Stimulated activated CD8-positive, alpha-beta memory T cell treated with anti-CD3 and anti-CD28 coated beads, Interleukin-2, amount 100 ng/mL, for 1 hour (primary cell): ENCODE data around the gene MUC2.

ENCODE experiments used
- DNase-seq, 2 donors: peaks; one replicate each; pipeline ENCODE4 v3.0.0-alpha.2; 2020; ENCODE audit warnings: low read depth in 2 of 2

MUC2 gene

DNA sequence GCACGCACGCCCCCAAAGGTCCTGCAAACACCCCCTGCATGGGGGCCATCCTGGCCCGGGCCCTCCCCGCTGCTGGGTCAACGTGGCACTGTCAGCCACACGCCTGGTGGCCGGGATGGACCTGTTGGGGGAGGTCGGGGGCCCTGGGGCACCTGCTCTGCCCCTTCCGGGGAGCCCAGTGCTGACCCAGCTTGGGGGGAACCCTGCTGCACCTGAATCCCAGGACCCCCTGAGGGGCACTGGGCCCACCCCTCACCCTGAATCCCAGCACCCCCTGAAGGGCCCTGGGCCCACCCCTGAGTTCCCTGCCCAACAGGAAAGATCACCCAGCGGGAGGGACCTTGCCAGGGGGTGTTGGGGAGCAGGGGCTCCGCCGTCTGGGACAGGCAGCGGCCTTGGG, 37.7 kb upstream of the MUC2 start:
- DNase-seq, result no peak

DNA sequence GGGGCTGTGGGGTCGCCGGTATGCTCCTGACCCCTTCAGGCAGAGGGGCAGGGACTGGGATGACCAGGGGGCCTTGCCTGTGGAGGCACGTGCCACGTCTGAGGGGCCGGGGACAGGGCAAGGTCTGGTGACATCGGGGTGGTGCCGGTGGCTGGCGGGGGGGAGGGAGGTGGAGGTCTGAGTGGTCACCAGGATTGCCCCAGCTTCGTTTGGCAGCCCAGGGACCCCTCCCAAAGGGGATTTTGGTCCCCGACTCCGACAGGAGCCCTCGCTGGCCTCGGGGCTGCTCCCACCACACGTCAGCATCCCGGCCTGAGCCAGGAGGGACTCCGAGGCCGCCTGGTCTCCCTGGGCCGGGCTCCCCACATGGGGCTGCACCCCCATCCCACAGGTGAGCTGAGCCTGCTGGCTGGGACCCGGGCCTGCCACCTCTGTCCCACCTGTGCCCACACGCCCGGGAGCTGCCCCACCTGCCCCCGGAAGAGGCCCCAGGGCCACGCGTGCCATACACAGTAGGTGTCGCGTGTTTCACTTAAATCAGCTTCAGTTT, 37.1 kb upstream of the MUC2 start:
- DNase-seq, result no peak

- no peak for DNase-seq
Measured at GRCh38 chr11:1038361-1038760, 36.3 kb upstream of the MUC2 start.

- no peak for DNase-seq
Measured at GRCh38 chr11:1038921-1039320, 35.8 kb upstream of the MUC2 start.

- no peak for DNase-seq
Measured at GRCh38 chr11:1039481-1040427, 34.9 kb upstream of the MUC2 start.

DNA sequence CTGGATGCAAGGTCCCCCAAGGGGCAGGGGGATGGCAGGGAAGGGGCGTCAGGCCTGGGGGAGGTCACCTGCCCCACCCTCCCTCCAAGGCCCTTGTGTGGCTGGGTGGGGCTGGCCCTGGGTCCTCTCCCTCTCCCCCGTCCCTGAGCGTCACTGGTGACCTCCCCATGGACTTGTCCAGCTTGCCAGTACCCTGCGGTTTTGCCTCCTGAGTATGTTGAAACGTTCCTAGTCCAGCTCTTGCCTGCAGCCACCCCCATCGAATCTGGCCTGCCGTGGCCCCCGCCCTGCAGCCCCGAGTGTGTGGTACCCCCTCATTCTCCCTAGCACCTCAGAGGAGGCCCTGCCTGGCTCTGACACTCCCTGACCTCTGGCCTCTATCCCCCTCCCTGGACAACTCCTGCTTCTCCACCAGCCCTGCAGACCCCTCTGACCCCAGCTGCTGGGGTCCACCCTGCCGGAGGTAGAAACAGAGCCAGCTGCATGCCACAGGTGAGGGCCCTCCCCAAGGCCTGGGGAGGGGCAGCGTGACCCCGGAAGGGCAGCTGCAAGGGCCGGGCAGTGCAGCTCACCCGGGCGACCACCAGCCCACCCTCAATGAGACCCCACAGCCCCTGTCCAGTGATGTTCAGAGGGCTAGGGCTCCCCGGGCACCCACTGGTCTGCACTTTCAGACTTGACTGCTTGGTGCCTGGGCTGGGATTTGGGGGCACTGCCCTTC, 34.1 kb upstream of the MUC2 start:
- DNase-seq, result no peak

- DNase-seq, result no peak
Measured at GRCh38 chr11:1041149-1041467, 33.6 kb upstream of the MUC2 start.

DNA sequence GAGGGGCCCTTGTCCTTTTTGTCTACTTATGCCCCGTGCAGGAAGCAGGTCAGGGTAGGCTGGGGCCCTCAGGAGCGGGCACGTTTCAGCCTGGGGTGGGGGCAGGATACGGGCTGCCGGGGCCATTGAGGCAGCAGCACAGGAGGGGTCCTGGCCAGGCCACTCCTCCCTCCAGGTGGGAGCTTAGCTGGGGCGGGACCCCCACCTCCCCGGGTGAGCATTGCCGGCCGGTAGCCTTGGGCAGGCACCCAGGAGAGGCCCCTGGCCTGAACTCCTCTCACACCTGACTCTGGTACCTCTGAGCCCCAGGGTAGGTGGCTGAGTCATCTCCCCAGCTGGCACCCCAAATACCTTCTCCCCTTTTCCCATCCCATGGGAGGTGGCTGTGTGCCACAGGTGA, 33.2 kb upstream of the MUC2 start:
- no peak for DNase-seq

DNA sequence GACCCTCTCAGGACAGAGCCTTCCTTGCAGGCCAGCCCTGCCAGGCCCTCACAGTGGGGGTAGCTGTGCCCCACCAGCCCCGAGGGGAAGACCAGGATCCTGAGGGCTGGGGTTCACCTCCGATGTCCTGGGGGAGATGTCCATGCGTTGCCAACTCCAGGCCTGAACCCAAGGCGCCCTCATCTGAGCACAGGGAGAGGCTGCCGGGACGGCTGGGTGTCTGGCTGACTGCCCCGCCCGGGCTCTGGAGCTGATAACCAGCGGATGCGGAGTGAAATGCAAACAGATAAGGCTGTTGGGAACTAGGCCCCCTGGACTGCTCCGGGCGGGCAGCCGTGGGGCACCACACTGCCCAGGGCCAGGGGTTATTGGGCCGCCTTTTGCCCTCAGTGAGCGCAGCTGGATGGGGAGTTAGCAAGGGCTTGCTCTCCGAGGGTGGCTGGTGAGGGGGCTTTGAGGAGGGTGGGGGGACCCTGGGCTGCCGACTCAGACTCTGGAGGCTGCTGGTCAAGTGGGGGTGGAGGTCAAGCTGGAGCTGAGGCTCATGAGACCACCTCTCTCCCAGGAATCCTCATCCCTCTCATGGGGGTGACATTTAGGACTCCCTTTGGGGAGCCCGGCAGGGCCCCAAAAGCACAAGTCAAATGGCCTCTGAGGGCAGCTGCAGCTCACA, 32.6 kb upstream of the MUC2 start:
- DNase-seq, result no peak

DNA sequence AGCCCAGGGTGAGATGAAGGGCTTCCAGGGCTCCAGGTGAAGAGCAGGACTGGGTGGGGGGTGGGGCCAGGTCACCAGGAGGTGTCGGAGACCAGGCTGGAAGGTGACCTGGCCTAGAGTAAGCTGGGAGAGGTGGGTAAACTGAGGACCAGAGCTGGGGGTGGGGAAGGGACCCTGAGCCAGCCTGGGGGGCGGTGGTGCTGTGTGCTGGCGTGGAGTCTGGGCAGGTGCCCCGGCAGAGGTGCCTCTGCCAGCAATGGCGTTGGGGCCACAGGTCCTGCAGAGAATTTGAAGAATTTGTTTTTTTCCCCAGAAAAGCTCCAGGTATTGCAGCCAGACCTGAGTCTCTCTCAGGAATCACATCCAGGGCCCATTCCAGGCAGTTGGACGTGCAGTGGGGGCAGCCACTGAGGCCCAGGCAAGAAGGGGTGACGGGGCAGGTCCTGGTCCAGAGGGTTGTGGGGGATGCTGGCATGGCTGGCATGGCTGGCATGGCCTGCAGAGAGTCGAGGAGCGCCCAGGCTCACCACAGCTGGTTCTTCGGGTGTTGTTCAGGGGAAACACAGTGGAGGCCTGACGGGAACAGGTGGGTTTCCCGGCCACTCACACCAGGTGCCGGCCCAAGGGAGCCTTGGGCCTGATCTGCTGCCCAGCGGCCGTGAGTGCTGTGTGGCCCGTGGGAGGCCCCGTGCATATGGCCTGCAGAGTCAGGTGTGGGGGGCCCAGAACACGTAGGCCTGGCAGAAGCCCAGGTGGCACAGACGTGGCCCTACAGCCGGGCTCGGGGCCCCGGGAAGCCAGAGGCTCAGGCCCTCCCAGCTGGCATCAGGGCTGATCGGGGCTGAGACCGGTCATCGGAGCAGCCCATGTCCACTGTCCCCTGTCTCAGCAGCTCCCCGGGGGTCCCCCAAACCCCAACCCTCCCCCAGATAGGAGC, 31.8 kb upstream of the MUC2 start:
- no peak for DNase-seq

GRCh38 chr11:1043563-1044096, 31.0 kb upstream of the MUC2 start:
- no peak for DNase-seq

GRCh38 chr11:1044160-1044559, 30.5 kb upstream of the MUC2 start:
- no peak for DNase-seq

DNA sequence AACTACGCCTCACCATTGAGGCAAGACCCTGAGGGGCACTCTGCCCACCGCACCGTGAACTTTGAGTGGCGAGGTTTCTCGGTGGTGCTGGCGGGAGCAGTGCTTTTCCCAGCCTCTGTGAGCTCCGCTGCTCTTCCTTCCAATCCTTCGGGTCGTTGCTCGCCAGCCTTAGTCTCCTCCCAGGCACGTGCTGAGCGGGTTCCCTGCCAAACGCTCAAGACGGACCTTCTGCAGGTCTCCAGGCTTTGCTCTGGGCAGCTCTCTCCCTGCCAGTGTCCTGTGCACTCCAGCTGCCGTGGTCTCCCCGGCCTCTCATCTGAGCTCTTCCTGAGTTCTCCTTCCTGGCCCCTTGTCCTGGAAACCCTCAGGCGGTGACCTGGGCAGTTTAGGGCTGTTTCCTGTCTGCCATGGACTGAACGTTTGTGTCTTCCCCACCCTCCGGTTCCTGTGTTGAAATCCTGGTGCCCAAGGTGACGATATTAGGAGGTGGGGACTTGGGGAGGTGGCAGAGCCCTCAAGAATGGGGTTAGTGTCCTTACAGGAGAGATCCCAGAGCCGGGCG, 27.0 kb upstream of the MUC2 start:
- no peak for DNase-seq

DNA sequence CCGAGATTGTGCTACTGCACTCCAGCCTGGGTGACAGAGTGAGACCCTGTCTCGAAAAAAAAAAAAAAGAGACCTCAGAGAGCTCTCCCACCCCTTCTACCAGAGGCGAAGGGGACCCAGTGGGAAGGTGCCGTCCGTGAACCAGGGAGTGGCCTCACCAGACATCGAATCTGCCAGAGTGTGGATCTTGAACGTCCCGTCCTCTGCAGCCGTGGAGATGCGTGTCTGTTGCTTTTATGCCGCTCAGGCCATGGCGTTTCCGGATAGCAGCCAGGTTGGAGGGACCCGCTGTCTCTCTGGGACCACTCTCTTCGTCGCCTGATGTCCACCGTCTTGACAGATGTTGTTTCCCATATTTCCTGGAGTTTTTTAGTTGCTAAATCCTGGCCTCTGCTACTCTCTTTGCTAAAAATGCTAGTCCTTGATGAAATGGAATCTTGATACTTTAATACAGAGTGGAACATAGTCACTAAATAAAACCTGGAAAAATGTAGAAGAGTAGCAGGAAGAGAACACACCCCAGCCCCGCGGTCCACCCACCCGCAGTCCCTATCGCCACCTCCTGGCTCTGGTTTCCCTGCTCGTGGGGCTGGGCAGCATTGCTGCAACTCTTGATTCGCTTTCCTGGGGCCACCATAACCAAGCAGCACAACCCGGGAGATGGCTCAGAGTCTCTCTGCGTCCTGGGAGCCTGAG, 26.2 kb upstream of the MUC2 start:
- no peak for DNase-seq

DNA sequence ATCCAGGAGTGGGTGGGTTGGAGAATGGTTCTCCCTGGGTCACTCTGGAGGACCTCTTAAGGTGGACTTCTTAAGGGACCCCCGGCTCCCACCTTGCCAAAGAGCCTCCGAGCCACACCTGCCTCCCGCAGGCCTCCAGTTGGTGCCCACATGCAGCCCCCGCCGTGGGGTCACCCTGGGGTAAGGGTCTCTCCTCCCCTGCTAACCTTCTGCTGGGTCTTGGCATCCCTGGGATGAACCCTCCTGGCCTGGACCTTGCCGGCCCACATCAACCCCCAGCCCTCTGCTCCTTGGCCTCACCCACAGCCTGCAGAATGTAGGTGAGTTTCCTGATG, 25.6 kb upstream of the MUC2 start:
- no peak for DNase-seq

- DNase-seq, result no peak
Measured at GRCh38 chr11:1049431-1049891, 25.2 kb upstream of the MUC2 start.

DNA sequence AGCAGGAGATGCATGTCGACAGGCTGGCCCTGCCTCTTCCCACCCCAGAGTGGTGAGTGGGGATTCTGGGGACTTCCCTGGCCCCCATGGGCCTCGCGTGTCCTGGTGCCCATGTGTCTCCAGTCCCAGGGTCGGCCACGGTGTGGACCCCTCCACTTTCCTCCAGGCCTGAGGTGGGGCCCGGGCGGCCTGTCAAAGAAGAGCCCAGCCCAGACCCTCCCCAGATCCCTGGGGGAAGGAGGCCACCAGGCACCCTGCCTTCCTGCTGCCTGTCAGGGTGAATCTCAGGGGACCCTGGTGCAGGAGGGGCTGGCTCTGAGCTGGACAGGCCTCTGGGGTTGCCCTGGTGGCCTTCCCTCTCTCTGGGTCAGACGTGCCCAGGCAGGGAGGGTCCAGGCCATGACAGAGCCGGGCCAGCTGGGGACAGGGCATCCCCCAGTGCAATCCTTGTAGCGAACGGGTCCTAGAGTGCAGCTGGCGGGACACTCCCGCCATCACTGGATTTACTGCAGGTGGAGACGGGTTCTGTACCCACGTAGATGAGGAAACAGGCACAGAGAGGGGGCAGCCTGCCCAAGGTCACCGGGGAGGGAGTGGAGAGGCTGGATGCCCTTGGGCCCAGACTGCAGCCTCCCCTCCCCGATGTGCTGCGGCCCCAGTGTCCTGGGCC, 24.6 kb upstream of the MUC2 start:
- no peak for DNase-seq

DNA sequence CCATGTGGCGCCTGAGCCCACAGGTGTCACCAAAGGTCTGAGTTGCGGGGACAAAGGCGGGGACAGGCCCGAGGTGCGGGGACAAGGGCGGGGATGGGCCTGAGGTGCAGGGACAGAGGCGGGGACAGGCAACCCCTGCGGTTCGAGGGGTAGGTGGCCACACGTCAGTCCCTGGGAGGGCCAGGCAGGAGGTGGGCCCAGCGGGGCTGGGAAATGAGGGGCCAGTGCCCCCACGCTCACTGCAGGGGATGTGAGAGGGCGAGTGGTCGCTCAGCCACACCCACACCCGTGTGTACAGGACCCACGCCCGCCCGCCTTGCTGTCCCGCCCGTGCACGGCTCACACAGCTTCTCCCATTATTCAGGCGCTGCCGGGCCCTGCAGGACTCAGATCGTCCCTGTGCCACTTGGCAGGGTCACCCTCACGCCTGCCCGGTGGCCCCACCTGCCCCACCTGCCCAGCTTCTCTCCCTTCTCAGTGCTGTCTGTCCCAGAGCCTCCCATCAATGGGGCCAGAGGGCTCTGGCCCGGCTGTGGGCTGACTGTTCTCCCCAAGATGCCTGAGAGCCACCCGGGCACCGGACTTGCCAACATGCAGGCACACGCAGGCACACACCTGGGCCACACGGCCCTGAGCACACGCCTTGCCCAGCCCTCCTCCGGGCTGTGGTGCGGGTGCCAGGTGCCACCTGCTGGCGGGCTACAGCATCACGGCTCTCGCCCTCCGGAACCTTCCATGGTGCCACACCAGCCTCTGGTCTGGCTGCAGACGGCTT, 23.9 kb upstream of the MUC2 start:
- DNase-seq, result peak; percentile 40 to 56
